GM21737 (cell line): ENCODE data around the gene CPNE1.

Source experiments
- ATAC-seq: cut with Tn5 transposase; IDR thresholded peaks from one replicate; pipeline ENCODE4 v1.9.1; 2021; ENCODE audit warnings: mild to moderate bottlenecking, moderate library complexity; ENCODE audit not compliant: unreplicated experiment

CPNE1 gene

GRCh38 chr20:35621560-35621946, 43.1 kb downstream of the CPNE1 start:
- ATAC-seq: no peak

GRCh38 chr20:35620818-35621559, 43.7 kb downstream of the CPNE1 start:
- ATAC-seq: no peak

GRCh38 chr20:35619196-35620095, 45.3 kb downstream of the CPNE1 start:
- ATAC-seq: no peak

GRCh38 chr20:35618263-35619131, 46.2 kb downstream of the CPNE1 start:
- ATAC-seq: no peak

GRCh38 chr20:35617397-35618262, 47.1 kb downstream of the CPNE1 start:
- ATAC-seq: peak; percentile 22

GRCh38 chr20:35616465-35617396, 48.0 kb downstream of the CPNE1 start:
- no peak for ATAC-seq

- peak; percentile 71 for ATAC-seq
Measured at GRCh38 chr20:35615667-35616464, 48.8 kb downstream of the CPNE1 start, which contains the start of gene SPAG4. Gene SPAG4 (plus strand): TSS chr20:35615829. CDS start chr20:35616004, 175 bp downstream.

- no peak for ATAC-seq
Measured at GRCh38 chr20:35611482-35611881, 53.2 kb downstream of the CPNE1 start.

GRCh38 chr20:35610833-35611427, 53.8 kb downstream of the CPNE1 start:
- ATAC-seq: no peak

- no peak for ATAC-seq
Measured at GRCh38 chr20:35607003-35607735, 57.5 kb downstream of the CPNE1 start.

- ATAC-seq: no peak
Measured at GRCh38 chr20:35606127-35606526, 58.6 kb downstream of the CPNE1 start.

- ATAC-seq: no peak
Measured at GRCh38 chr20:35604449-35604747, 60.3 kb downstream of the CPNE1 start.

- ATAC-seq: no peak
Measured at GRCh38 chr20:35603695-35604448, 60.8 kb downstream of the CPNE1 start.

- ATAC-seq: no peak
Measured at GRCh38 chr20:35602851-35603495, 61.7 kb downstream of the CPNE1 start.

GRCh38 chr20:35601990-35602389, 62.7 kb downstream of the CPNE1 start:
- ATAC-seq: no peak
